ENCODE results near the gene AGPAT2. TPM values are rescaled to one million over a fixed set of nuclear protein-coding genes. Genes with fewer than 3 reads are reported as not detected.

Gene AGPAT2
- total and polyA plus RNA-seq, 2 donors (not counting 1 experiment from before 2014, with no cell fraction given), result 25.1 to 43.3 TPM

DNA sequence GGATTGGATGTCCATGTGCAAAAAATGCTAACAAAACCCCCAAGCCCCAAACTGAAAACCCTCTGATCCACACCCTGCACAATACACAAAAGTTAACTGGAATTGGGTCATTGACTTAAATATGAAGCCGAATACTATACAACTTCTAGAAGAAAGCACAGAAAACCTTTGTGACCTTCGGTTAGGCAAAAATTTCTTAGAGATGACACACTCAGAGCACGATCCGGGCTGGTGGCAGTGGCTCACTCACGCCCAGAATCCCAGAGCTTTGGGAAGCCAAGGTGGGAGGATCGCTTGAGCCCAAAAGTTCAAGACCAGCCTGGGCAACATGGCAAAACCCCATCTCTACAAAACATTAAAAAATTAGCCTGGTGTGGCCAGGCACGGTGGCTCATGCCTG, 23.3 kb upstream of the AGPAT2 start:
- H3K79me2 ChIP-seq (ENCODE audit: control insufficient read depth, insufficient read depth, low read length), result no peaks in the 10 kb centered on the region

DNA sequence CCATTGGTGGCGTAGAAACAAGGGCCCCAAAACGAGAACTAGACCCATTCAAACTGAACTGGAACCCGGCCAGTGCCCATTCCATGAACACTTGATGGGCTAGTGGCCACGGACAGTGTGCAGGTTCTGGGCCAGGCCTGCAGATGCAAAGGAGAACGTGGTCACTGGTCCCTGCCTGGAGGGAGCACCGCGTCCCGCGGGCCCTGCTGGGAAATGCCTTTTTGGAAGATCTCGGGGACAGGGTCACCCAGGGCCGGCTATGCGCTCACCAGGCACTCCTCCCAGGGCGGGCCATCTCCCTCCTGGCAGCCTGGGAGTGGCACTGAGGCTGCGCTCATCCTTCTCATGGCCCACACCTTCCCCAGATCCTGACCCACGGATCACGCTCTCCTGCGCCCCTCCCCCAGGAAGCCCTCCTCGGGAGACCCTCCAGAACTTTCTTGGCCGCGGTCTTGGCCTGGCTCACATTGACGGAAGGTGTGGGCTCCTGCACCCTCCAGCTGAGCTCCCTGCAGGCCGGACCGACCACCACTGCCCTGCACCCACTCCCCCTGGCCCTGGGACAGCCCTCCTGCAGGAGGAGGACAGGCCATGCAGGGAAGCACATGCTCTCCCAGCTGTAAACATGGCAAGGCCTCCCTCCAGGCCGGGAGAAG, 22.3 kb upstream of the AGPAT2 start:
- peaks cover 4% of the 10 kb centered on the region for H3K27me3 ChIP-seq (ENCODE audit: control insufficient read depth, insufficient read depth, low read length)
- H2AFZ ChIP-seq (ENCODE audit: low read length), result no peak overlapping the region
- TF ChIP-seq, protein P1, sequence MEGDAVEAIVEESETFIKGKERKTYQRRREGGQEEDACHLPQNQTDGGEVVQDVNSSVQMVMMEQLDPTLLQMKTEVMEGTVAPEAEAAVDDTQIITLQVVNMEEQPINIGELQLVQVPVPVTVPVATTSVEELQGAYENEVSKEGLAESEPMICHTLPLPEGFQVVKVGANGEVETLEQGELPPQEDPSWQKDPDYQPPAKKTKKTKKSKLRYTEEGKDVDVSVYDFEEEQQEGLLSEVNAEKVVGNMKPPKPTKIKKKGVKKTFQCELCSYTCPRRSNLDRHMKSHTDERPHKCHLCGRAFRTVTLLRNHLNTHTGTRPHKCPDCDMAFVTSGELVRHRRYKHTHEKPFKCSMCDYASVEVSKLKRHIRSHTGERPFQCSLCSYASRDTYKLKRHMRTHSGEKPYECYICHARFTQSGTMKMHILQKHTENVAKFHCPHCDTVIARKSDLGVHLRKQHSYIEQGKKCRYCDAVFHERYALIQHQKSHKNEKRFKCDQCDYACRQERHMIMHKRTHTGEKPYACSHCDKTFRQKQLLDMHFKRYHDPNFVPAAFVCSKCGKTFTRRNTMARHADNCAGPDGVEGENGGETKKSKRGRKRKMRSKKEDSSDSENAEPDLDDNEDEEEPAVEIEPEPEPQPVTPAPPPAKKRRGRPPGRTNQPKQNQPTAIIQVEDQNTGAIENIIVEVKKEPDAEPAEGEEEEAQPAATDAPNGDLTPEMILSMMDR (conservative IDR thresholded peaks at IDR 0.05 in 1 of 2, IDR thresholded peaks at IDR 0.05 in 1 of 2; ENCODE audit: low read depth in 1 of 2, low read length in 2 of 2), result no peak
- no peak for TF ChIP-seq EZH2 (IDR thresholded peaks at IDR 0.05; ENCODE audit: low read length, missing control alignments)
- no peak for DNase-seq (ENCODE audit: low read depth in 2 of 2)
- H3K9me3 ChIP-seq (ENCODE audit: control insufficient read depth, insufficient read depth, low read depth, low read length), result no peaks in the 10 kb centered on the region
- H3K79me2 ChIP-seq (ENCODE audit: control insufficient read depth, insufficient read depth, low read length), result no peaks in the 10 kb centered on the region
- H3K36me3 ChIP-seq (ENCODE audit: control insufficient read depth, insufficient read depth, low read length), result no peaks in the 10 kb centered on the region
- H3K27ac ChIP-seq (ENCODE audit: insufficient read depth, low read length), result no peak overlapping the region
- H3K4me2 ChIP-seq (ENCODE audit: extremely low read depth, insufficient read depth, low read length), result no peak overlapping the region
- H3K9ac ChIP-seq (ENCODE audit: insufficient read depth, low read length), result no peak overlapping the region
- H4K20me1 ChIP-seq (ENCODE audit: control insufficient read depth, extremely low read depth, insufficient read depth, low read length), result no peaks in the 10 kb centered on the region
- H3K4me1 ChIP-seq (ENCODE audit: control insufficient read depth, extremely low read depth, insufficient read depth, low read length), result no peaks in the 10 kb centered on the region
- H3K4me3 ChIP-seq (replicated peaks in 1 of 4; ENCODE audit: control extremely low read depth in 1 of 4, insufficient read depth in 1 of 4, low read depth in 3 of 4, low read length in 4 of 4), result no peak overlapping the region

More for the DNA sequence above, 23.3 kb upstream of the AGPAT2 start:
- Histone ChIP-seq H3K4me3 (replicated peaks in 1 of 4; ENCODE audit: control extremely low read depth in 1 of 4, insufficient read depth in 1 of 4, low read depth in 3 of 4, low read length in 4 of 4) (no peak overlapping the region), H2AFZ (ENCODE audit: low read length) (no peak overlapping the region), H3K9ac (ENCODE audit: insufficient read depth, low read length) (no peak overlapping the region), H3K4me1 (ENCODE audit: control insufficient read depth, extremely low read depth, insufficient read depth, low read length) (no peaks in the 10 kb centered on the region), H3K9me3 (ENCODE audit: control insufficient read depth, insufficient read depth, low read depth, low read length) (no peaks in the 10 kb centered on the region), H3K36me3 (ENCODE audit: control insufficient read depth, insufficient read depth, low read length) (no peaks in the 10 kb centered on the region), H3K4me2 (ENCODE audit: extremely low read depth, insufficient read depth, low read length) (no peak overlapping the region), H3K27ac (ENCODE audit: insufficient read depth, low read length) (no peak overlapping the region), H4K20me1 (ENCODE audit: control insufficient read depth, extremely low read depth, insufficient read depth, low read length) (no peaks in the 10 kb centered on the region), H3K27me3 (ENCODE audit: control insufficient read depth, insufficient read depth, low read length) (peaks cover 4% of the 10 kb centered on the region)
- DNase-seq (ENCODE audit: low read depth in 2 of 2), result no peak
- no peak for TF ChIP-seq EZH2 (IDR thresholded peaks at IDR 0.05; ENCODE audit: low read length, missing control alignments)
- TF ChIP-seq, protein P1 (conservative IDR thresholded peaks at IDR 0.05 in 1 of 2, IDR thresholded peaks at IDR 0.05 in 1 of 2; ENCODE audit: low read depth in 1 of 2, low read length in 2 of 2), result no peak

DNA sequence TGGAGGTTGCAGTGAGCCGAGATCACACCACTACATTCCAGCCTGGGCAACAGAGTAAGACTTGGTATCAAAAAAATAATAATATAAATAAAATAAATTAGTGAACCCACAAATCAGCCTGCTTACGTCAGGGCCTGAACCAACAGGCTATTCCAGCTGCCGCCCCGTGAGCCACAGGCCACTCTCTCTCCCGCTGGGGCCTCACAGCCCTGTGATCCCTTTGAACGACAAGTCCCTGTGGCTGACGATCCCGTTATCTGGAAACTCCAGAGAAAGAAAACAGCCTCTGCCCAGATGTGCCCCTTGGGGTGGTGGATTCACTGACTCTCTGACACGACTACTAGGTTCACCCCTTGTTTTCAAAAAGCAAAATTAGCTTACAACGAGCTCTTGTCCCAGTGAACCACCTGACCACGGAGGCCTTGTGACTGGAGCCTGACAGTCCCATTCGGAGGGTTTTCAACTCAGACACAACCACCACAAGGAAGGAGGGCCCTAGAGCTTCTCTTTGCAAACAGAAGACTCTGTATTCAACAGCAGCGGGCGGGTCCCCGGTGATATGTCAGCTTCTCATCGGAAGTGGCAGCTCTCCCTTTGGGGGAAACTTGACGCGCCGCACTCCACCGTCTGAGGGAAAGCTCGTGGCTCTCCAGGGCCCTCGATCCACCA, 20.7 kb upstream of the AGPAT2 start:
- TF ChIP-seq, protein P1 (conservative IDR thresholded peaks at IDR 0.05 in 1 of 2, IDR thresholded peaks at IDR 0.05 in 1 of 2; ENCODE audit: low read depth in 1 of 2, low read length in 2 of 2), result no peak
- no peak for TF ChIP-seq EZH2 (IDR thresholded peaks at IDR 0.05; ENCODE audit: low read length, missing control alignments)
- no peaks in the 10 kb centered on the region for H3K36me3 ChIP-seq (ENCODE audit: control insufficient read depth, insufficient read depth, low read length)
- H3K4me2 ChIP-seq (ENCODE audit: extremely low read depth, insufficient read depth, low read length), result no peak overlapping the region
- H3K4me1 ChIP-seq (ENCODE audit: control insufficient read depth, extremely low read depth, insufficient read depth, low read length), result no peaks in the 10 kb centered on the region
- H4K20me1 ChIP-seq (ENCODE audit: control insufficient read depth, extremely low read depth, insufficient read depth, low read length), result no peaks in the 10 kb centered on the region
- no peak for DNase-seq (ENCODE audit: low read depth in 2 of 2)
- H3K4me3 ChIP-seq (replicated peaks in 1 of 4; ENCODE audit: control extremely low read depth in 1 of 4, insufficient read depth in 1 of 4, low read depth in 3 of 4, low read length in 4 of 4), result no peak overlapping the region
- H3K27me3 ChIP-seq (ENCODE audit: control insufficient read depth, insufficient read depth, low read length), result no peaks in the 10 kb centered on the region
- H3K79me2 ChIP-seq (ENCODE audit: control insufficient read depth, insufficient read depth, low read length), result no peaks in the 10 kb centered on the region
- no peaks in the 10 kb centered on the region for H3K9me3 ChIP-seq (ENCODE audit: control insufficient read depth, insufficient read depth, low read depth, low read length)
- H3K9ac ChIP-seq (ENCODE audit: insufficient read depth, low read length), result no peak overlapping the region
- no peak overlapping the region for H2AFZ ChIP-seq (ENCODE audit: low read length)
- no peak overlapping the region for H3K27ac ChIP-seq (ENCODE audit: insufficient read depth, low read length)

Measured in fibroblast of lung (primary cell).